ENCODE measurements around the gene DNPH1.

The DNPH1 gene

DNA sequence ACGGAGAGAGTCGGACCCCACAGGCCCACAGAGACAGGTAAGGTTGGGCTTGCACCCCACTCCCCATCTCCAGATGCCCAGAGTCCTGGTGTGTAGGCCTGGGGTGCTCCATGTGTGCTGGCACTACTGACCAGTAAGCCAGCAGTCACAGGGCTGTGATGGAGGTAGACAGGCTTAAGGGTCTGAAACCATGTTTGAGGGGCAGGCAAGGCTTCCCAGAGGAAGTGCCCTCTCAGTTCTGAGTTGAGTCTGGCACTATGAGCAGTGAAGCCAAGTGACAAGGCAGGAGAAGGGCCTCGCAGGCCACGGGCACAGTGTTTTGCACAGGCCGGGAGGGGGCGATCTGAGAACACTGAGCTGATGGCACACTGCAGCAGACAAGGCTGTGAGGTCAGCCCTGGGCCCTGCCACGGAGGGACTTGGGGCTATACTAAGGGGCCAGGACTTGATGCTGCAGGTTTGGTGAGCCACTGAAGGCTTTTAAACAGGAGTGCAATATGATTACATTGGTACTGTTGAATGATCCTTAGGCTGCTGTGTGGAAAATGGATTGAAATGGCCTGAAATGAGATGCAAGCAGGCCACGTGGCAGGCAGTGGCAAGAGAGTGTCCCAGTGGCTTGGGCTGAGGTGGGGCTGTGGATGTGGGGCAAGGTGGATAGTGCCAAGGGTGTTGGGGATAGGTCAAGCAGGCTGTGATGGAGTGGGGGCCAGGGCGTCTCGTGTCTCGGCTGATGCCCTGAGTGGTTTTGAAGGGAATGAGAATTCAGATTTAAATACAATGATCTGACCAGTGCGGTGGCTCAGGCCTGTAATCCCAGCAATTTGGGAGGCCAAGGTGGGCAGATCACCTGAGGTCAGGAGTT lies 34.3 kb upstream of the DNPH1 start:
- DNase-seq (ENCODE audit: low read depth) = peak; percentile 43

DNA sequence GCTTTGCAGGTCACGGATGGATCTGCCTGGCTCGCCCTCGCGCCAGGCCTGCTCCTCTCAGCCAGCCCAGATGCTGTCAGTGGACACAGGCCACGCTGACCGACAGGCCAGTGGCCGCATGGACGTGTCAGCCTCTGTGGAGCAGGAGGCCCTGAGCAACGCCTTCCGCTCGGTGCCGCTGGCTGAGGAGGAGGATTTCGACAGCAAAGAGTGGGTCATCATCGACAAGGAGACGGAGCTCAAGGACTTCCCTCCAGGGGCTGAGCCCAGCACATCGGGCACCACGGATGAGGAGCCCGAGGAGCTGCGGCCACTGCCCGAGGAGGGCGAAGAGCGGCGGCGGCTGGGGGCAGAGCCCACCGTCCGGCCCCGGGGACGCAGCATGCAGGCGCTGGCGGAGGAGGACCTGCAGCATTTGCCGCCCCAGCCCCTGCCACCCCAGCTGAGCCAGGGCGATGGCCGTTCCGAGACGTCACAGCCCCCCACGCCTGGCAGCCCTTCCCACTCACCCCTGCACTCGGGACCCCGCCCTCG lies 33.6 kb upstream of the DNPH1 start:
- DNase-seq (ENCODE audit: low read depth) = no peak

DNA sequence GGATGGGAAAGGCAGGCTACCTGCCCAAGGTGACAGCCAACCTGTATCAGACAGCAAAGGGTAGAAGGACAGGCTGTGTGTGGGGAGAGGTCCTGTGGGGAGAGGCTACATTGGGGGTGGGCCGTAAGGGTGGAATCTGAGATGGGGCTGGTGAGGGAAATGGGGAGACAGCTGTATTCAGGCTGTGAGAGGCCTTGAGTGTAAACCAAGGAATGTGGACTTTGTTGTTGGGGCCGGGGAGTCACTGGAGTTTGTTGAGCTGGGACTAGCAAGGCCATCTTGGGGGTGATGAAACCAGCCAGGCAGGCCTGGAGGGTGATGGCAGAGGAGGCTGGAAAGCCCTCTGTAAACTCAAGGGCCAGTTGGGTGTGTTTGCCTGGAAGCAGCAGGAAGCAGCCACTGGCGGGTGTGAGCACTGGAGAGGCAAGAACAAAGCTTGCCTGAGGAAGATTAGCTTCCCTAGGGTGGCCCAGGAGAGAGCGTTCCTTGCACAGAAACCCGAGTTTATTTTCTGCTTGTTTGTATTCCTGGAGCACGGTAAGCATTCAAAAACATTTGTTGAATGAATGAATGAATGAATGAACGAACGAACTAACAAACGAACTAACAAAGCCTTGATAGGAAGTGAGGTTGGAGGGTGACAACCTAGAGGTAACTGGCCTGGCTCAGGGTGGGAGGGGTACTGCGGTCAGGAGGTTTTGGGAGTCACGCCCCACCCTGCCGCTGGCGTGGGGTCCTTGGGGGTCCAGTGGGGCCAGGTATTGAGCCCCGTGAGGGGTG lies 32.9 kb upstream of the DNPH1 start:
- no peak for DNase-seq (ENCODE audit: low read depth)

DNA sequence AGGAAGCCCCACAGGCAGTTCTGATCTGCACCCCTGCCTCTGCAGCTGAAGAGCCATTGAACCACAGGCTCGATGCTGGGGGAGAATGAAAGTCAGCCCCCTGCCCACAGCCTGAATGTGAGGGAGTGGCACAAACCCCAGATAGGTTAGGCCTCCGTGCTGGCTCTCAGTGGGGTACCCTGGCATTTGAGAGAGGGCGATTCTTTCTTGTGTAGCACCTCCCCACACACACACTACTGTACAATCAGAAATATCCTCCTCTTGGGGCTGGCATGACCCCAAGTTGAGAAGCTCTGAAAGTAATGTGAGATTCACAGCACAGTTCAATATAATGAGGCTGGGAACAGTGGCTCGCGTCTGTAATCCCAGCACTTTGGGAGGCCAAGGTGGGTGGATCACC lies 31.9 kb upstream of the DNPH1 start:
- DNase-seq (ENCODE audit: low read depth) = no peak

DNA sequence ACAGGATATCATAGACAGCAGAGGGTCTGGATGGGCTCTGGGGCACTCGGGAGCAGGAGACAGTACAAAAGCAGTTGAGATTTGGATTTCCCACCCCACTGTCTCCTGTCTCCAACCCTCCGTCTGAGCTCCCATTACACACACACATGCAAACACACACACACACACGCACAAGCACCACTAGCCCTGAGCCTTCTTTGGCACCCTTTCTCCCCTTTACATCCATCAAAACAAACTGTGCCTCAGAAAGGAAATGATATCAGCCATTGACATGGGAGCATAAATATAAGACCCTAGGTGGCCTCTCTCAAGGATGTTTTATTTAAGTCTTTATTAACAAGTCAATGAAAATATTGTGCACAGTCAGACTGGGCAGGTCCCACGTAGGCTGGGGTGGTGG lies 31.5 kb upstream of the DNPH1 start:
- no peak for DNase-seq (ENCODE audit: low read depth)

DNA sequence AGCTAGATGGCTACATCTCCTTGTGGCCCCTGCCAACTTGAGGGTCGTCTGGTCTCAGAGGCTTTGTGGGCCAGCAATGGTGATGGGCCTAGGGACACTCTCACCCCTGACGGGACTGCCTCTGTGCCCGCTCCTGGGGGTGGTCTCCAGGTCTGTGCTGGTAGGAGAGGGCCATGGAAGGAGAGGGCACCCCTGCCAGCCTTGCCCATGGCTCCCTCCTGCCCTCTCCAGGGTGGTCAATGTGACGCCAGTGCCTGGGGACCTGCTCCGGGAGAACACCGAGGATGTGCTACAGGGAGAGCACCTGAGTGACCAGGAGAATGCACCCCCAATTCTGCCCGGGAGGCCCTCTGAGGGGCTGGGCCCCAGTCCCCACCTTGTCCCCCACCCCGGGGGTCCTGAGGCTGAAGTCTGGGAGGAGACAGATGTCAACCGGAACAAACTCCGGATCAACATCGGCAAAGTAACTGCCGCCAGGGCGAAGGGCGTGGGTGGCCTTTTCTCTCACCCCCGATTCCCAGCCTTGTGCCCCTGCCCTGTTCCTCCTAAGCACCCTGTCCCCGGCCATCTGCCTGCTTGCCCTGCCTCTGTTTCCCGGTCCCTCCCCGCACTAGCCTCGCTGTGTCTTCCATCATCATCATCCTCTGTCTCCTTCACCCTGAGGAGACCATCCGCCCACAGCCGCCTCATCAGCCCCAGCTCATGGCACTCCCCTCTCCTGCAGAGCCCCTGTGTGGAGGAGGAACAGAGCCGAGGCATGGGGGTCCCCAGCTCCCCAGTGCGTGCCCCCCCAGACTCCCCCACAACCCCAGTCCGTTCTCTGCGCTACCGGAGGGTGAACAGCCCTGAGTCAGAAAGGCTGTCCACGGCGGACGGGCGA lies 29.8 kb upstream of the DNPH1 start:
- DNase-seq (ENCODE audit: low read depth) = no peak

DNA sequence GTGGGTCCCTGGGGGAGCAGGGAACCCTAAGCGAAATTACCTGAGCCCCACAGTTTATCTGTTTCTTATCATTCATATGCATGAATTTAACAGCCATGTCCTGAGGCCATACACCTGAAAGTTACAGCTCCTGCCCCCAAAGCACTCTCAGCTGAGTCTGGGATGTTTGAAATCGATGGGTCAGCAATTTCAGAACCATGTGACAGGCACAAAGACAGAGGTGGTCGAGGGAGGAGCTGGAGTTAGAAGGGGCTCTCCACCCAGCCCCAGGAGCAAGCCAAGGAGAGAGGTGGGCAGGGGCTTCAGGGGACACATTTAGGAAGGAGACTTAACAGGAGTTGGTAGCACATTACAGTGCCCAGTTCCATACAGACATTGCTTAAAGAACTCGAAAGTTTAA lies 28.9 kb upstream of the DNPH1 start:
- no peak for DNase-seq (ENCODE audit: low read depth)

DNA sequence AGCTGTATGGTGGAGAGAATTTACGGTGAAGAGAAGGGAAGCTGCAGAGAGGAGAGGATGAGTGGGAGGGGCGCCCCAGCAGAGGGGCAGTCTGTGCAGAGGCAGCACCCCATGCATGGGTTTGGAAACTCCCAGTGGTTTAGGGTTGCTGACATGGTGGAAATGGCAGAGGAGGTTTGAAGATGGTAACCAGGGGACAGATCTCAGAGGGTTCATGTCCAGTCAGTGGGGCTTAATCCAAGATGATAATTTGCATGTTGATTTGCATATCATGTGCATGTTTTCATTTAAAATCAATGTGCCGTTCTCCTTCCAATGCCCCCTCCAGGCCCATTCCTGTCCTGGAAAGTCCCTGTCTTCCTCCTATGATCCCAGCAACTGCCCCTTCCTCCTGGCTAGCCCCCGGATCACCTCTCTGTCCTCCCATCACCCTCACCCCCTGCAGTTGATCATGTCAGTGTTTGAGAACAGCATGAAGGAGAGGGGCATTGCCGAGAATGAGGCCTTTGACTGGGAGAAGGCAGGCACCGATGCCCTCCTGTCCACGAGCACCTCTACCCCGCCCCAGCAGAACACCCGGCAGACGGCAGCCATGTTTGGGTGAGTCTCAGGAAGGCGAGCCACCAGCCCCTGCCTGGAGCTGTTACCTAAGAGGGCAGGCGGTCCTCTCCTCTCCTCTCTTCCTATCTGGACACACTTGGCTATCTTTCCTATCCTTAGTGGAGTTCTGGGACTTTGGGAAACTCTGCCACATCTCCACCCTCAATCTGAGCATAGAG lies 28.3 kb upstream of the DNPH1 start:
- DNase-seq (ENCODE audit: low read depth) = no peak

DNA sequence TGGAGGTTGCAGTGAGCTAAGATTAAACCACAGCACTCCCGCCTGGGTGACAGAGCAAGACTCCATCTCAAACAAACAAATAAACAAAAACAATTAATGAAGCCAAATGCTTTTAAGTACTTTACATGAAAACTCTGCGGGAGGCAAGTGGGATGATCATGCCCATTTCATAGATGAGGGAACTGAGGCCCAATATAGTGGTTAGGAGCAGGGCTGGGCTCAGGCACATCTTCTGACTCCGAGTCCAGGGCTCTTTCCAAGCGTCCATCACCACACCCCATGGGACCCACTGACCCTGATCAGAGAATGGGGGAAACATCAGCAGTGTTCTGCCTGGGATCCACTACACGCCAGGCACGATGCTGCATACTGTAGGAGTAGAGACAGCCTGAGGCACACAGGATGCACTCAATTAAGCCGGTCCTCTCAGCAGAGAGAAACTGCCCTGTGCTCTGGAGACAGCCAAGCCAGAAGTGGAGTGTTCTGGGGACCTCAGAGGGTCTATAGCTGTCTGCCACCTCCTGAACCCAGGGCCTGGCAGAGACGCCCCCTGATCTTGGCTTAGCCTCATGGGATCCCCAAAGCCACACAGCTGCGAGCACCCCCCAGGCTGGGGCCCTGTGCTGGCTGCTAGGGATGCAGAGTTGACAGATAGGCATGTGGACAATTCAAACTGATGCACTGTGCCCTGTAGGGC lies 27.5 kb upstream of the DNPH1 start:
- DNase-seq (ENCODE audit: low read depth) = no peak

DNA sequence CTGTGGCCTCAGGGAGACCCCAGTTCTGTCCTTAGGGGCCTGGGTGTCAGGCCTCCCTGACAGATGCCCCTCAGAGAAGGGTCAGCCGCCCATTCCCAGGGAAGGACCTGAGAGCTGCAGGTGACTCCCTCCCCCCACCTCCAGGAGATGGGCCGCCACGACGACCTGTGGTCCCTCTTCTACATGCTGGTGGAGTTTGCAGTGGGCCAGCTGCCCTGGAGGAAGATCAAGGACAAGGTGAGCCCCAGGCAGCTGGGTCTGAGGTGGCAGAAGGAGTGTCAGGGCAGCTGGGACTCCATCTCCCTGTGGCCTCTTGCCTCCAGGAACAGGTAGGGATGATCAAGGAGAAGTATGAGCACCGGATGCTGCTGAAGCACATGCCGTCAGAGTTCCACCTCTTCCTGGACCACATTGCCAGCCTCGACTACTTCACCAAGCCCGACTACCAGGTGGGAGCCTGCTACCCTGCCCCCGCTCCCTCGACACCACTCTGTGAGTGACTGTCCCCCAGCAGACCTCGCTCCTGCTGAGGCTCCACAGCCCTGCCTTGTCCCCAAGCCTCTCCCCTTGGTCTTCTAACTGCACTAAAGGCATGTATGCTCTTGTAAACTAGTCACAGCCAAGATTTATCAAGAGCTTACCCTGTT lies 26.2 kb upstream of the DNPH1 start:
- no peak for DNase-seq (ENCODE audit: low read depth)

DNA sequence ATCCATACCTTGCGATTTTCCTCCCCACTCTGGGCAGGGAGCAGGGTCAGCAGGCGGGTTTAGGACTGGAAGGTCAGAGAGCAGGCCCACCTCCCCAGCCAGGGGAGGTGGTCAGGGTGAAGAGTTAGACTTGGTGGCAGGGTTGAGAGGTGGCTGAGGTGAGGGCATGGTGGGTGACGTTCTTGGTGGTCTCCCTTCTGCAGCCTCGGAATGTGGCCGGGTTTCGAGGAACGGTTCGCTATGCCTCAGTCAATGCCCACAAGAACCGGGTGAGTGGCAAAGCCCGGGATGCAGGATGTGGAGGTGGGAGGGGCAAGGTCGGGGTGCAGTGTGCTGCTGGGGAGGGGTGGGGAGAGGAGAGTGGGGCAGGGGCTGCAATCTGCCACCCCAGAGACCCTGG lies 25.6 kb upstream of the DNPH1 start:
- DNase-seq (ENCODE audit: low read depth) = no peak

DNA sequence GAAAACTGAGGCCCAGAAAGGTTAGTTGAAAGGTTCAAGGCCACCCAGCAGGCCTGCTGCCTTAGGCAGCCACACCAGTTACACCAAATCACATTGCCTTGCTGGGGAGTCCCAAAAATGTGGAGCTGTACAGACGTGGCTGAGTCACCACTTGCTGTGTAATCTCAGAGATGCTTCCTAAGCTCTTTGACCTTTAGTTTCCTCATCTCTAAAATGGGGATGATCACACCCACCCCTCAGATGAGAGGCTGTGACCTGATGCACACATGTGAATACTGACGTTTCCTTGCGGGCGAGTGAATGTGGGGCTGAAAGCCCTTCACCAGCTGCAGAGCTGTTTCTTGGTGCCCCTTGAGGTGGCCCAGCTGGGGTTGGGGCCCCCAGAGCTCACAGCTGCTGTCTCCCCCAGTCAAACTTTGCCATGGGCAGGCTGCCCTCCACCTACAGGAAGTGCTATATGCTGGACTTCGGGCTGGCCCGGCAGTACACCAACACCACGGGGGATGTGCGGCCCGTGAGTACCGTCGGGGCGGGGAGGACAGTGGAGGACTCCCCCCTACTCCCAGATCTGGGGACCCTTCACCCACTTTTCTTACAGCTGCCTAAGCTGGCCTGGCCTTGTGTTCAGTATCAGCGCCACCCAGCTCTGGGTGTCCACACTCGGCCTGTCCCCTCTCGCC lies 25.0 kb upstream of the DNPH1 start:
- DNase-seq (ENCODE audit: low read depth) = no peak

DNA sequence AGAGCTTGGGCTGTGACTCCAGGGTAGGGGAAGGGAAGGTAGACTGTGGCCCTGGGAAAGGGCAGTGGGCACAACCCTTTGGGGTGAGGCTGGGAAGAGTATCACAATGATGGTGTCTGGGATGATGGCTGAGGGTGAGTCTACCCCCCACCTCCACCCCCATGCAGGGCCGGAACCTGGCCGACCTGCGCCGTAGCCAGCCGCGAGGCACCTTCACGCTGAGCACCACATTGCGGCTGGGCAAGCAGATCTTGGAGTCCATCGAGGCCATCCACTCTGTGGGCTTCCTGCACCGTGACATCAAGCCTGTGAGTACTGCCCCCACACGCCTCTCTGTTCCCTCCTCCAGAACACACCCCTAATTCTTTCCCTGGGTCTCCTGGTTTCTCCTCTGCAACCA lies 24.1 kb upstream of the DNPH1 start:
- DNase-seq (ENCODE audit: low read depth) = no peak

DNA sequence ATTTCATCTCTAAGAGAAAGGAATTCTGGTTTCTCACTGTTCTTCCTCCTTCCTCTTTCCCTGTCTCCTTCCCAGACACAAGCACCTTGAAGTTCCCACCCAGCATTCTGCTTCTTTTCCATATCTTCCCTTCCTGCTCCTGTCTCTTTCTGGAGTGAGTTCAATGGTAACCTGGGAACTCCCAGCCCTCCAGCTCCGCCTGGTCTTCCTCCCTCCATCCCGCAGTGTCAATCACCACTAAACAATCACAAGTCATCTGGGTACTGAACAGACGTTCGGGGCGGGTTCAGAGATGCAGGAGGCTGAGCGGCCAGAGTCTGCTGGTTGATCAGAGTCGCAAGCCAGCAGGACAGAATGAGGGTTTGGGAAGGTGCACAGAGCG lies 21.7 kb upstream of the DNPH1 start:
- DNase-seq (ENCODE audit: low read depth) = no peak

DNA sequence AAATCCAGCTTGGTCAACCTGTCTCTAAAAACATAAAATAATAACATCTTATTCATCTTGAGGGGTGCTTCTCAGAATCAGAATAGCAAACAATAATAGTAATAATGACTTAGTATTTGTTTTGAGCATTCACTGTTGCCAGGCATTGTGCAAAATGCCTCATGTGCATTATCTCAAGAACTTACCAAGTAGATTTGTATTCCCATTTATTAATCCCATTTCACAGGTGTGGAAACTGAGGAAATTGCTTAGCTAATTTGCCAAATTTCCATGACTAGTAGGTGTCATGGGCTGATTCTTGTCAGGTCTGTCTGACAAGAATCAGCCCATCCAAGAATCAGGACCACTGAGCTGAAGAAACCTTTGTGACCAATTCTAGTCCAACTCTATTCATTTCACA lies 19.5 kb upstream of the DNPH1 start:
- DNase-seq (ENCODE audit: low read depth) = no peak

DNA sequence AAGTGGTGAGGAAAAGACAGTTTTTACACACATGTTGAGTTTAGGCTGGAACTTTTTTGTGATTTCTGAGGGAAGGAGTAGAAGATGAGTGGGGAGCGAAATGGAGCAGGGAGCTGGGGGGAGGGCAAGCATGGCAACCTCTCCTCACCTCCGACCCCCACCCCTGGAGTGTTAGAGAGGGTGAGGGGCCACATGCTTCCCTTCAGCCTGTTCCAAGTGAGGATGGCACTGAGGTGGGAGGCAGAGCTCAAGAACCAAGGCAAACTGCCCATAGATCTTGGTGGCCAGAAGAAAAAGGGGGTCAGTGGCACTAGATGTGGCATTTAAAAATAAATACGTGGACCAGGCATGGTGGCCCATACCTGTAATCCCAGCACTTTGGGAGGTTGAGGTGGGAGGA lies 18.8 kb upstream of the DNPH1 start:
- DNase-seq (ENCODE audit: low read depth) = no peak

DNA sequence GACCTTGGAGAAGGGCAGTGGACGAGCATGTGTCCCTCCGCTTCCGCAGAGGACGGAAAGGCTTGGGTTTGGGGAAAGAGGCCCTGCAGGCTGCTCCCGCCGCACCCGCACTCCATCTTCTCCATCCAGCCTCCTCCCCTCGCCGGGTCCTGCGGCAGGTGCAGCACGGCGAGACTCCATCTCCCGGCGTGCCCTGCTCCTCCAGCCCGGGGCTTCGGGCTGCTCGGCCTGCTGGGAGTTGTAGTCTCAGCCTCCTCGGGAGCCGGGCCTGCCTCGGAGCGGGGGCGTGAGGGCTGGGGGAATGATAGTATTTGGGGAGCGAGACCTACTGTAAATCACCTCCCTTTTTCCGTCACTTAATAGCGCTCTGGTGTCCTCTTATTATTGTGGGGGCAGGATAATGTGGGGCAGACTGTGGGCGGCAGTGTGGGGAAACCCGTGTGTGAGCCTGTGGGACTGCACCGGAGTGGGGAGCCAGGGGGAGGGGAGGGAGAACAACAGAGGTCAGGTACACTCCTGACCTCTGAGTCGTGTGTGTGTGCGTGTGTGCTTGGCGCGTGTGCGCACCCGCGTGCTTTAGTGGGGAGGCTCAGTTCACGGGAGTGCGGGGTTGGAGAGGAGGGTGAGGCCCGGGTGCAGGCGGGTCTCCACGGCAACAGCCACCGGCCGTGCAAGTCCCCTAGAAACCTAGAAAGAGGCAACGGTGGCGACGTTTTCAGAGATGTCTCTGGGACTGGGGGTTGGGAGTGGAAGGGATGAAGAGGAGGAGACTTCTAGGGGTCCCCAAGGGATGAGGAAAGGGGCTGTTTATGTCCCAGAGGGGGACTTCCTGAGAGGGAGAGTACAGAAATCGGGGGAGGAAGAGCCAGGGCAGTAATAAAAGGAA lies 18.1 kb upstream of the DNPH1 start:
- DNase-seq (ENCODE audit: low read depth) = no peak

DNA sequence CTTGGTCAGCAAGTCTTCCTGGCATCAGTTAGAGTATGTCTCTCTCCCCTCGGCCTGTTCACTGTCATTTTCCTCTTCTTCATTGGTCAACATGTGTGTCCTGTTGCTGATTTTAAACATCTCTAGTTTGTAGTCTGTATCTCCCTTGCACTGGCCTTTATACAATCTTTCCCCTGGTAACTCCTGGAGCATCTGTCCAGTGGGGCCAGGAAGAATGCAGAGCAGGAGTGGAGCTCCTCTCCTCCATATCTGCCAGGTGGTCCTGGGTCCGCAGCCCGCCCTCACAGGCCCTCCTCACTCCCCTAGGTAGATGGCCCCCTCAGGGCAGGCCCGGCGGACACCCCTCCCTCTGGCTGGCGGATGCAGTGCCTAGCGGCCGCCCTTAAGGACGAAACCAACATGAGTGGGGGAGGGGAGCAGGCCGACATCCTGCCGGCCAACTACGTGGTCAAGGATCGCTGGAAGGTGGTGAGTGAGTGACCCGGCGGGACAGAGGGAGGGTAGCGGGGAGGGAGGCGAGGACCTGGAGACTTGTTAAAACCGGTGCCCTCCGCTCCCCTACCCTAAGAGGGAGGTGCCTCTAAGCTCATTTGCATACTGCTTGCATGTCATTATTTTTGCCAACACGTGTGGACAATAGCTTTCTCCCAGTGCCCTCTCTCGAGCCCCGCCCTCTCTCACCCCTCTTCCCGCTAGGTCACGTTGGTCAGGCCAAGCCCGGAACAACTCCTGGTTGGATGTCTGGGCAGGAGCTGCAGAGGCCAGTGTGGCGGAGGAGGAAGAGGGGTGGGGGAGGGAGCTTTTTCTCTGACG lies 17.2 kb upstream of the DNPH1 start:
- DNase-seq (ENCODE audit: low read depth) = no peak
